CD14-positive monocyte (primary cell): ENCODE results near the gene COTL1. TPM values are rescaled to one million over a fixed set of nuclear protein-coding genes. Genes with fewer than 3 reads are reported as not detected.

Experiments used
- DNase-seq, 3 donors: peaks; one replicate each; pipeline ENCODE4 v3.0.0-alpha.2; 2011 to 2022
- H2AFZ ChIP-seq: 2 replicates; pipeline ENCODE4 v1.6.0; 2012; ENCODE audit warnings: mild to moderate bottlenecking, low read depth, low read length, inconsistent platforms; ENCODE audit not compliant: insufficient read depth, poor library complexity, severe bottlenecking
- H3K27ac ChIP-seq, 2 donors: 1 replicate in 1 of 2; 2 replicates in 1 of 2; pipeline ENCODE4 v1.5.1; 2012 to 2013; ENCODE audit warnings: low read length in 2 of 2, control low read depth in 1 of 2, inconsistent platforms in 1 of 2, low read depth in 1 of 2, mild to moderate bottlenecking in 1 of 2
- H3K27me3 ChIP-seq, 2 donors: one replicate each; pipeline versions ENCODE4 v1.6.0 to v1.6.1; 2011 to 2013; ENCODE audit warnings: low read length in 2 of 2; ENCODE audit not compliant: control insufficient read depth in 2 of 2, insufficient read depth in 2 of 2
- H3K36me3 ChIP-seq, 2 donors: replicated peaks in 1 of 2; 1 replicate in 1 of 2; 2 replicates in 1 of 2; pipeline versions ENCODE4 v1.5.1 to v1.6.1; 2012 to 2013; ENCODE audit warnings: low read length in 2 of 2, control low read depth in 1 of 2, inconsistent platforms in 1 of 2, mild to moderate bottlenecking in 1 of 2; ENCODE audit not compliant: insufficient read depth in 2 of 2, control insufficient read depth in 1 of 2
- H3K4me1 ChIP-seq, 2 donors: 1 replicate in 1 of 2; 2 replicates in 1 of 2; pipeline versions ENCODE4 v1.5.1 to v1.6.1; 2012 to 2013; ENCODE audit warnings: low read length in 2 of 2, control low read depth in 1 of 2, inconsistent platforms in 1 of 2, mild to moderate bottlenecking in 1 of 2, moderate library complexity in 1 of 2; ENCODE audit not compliant: insufficient read depth in 2 of 2, control insufficient read depth in 1 of 2
- H3K4me2 ChIP-seq: replicated peaks from 2 replicates; pipeline ENCODE3; 2012; ENCODE audit warnings: low read length, moderate library complexity, mild to moderate bottlenecking; ENCODE audit not compliant: poor library complexity, severe bottlenecking; ENCODE audit errors: extremely low read depth
- H3K4me3 ChIP-seq, 3 experiments: fragments of 200-600 bp in 1 of 3; sonication (generic) in 1 of 3; replicated peaks in 1 of 3; 1 replicate in 2 of 3; 2 replicates in 1 of 3; pipeline ENCODE4 v1.5.1; 2011 to 2013; ENCODE audit warnings: low read length in 3 of 3, mild to moderate bottlenecking in 3 of 3, control low read depth in 2 of 3, low read depth in 2 of 3, inconsistent platforms in 1 of 3, moderate library complexity in 1 of 3
- H3K79me2 ChIP-seq: 2 replicates; pipeline ENCODE4 v1.6.0; 2012; ENCODE audit warnings: mild to moderate bottlenecking, control low read depth, inconsistent platforms, low read length, moderate library complexity; ENCODE audit not compliant: insufficient read depth
- H3K9ac ChIP-seq: 2 replicates; pipeline ENCODE4 v1.6.0; 2017; ENCODE audit warnings: low read length, mild to moderate bottlenecking; ENCODE audit not compliant: insufficient read depth, poor library complexity, severe bottlenecking
- H3K9me3 ChIP-seq, 2 donors: replicated peaks in 1 of 2; 1 replicate in 1 of 2; 2 replicates in 1 of 2; pipeline versions ENCODE4 v1.5.1 to v1.6.1; 2012 to 2013; ENCODE audit warnings: low read length in 2 of 2, control low read depth in 1 of 2; ENCODE audit not compliant: control insufficient read depth in 1 of 2, insufficient read depth in 1 of 2
- H4K20me1 ChIP-seq: 2 replicates; pipeline ENCODE4 v1.6.0; 2012; ENCODE audit warnings: mild to moderate bottlenecking, low read length, control low read depth, moderate library complexity; ENCODE audit not compliant: insufficient read depth
- H3K27ac Mint-ChIP-seq, 7 donors: one replicate each; pipeline ENCODE4 v1.8.0; 2020; ENCODE audit warnings: mild to moderate bottlenecking in 7 of 7, mixed read lengths in 7 of 7, moderate library complexity in 6 of 7, inconsistent platforms in 2 of 7
- H3K27me3 Mint-ChIP-seq, 3 donors: one replicate each; pipeline ENCODE4 v1.8.0; 2021 to 2022; ENCODE audit warnings: low read depth in 3 of 3, mild to moderate bottlenecking in 3 of 3, mixed read lengths in 3 of 3, moderate library complexity in 3 of 3, inconsistent platforms in 1 of 3
- H3K36me3 Mint-ChIP-seq, 2 donors: one replicate each; pipeline ENCODE4 v1.8.0; 2020; ENCODE audit warnings: mixed read lengths in 2 of 2, inconsistent platforms in 1 of 2, mild to moderate bottlenecking in 1 of 2
- H3K4me1 Mint-ChIP-seq: one replicate; pipeline ENCODE4 v1.8.0; 2020; ENCODE audit warnings: mild to moderate bottlenecking, mixed read lengths
- H3K4me3 Mint-ChIP-seq, 2 donors: one replicate each; pipeline ENCODE4 v1.8.0; 2020; ENCODE audit warnings: mild to moderate bottlenecking in 2 of 2, mixed read lengths in 2 of 2, moderate library complexity in 1 of 2
- H3K9me3 Mint-ChIP-seq, 7 donors: one replicate each; pipeline ENCODE4 v1.8.0; 2020 to 2022; ENCODE audit warnings: mixed read lengths in 7 of 7, mild to moderate bottlenecking in 6 of 7, moderate library complexity in 6 of 7, inconsistent platforms in 2 of 7
- WGBS: methylation state at CpG from one replicate; pipeline ENCODE4 v1.1.5; 2013; ENCODE audit warnings: missing lambda C conversion rate; ENCODE audit not compliant: insufficient coverage; 5-methylcytosine and 5-hydroxymethylcytosine counted together
- intact Hi-C, 2 donors: fragments of 100-400 bp; cut with micrococcal nuclease; formaldehyde crosslinking; loops; one replicate each; pipeline versions ENCODE4 v1.15.0 to v1.15.1; 2023
- polyA plus RNA-seq, 3 donors: library from polyadenylated mRNA; depleted of rRNA in 1 of 3; unstranded in 2 of 3; stranded (reverse) in 1 of 3; fragments of 300-500 nt in 2 of 3; fragments of >200 nt in 1 of 3; fragmentation: Illumina TruSeq in 2 of 3; gene quantifications; 1 replicate in 2 of 3; 2 replicates in 1 of 3; pipeline ENCODE4 v1.2.3, GENCODE V29; 2012 to 2021
- TF ChIP-seq, protein P1 (sequence below): fragments of 200-600 bp; IDR thresholded peaks from one replicate; pipeline ENCODE4 v1.8.0; 2022; ENCODE audit warnings: antibody characterized with exemption, mild to moderate bottlenecking

Gene COTL1
- polyA plus RNA-seq, 3 donors, result 648 to 1,843 (median 1,643) TPM

DNA sequence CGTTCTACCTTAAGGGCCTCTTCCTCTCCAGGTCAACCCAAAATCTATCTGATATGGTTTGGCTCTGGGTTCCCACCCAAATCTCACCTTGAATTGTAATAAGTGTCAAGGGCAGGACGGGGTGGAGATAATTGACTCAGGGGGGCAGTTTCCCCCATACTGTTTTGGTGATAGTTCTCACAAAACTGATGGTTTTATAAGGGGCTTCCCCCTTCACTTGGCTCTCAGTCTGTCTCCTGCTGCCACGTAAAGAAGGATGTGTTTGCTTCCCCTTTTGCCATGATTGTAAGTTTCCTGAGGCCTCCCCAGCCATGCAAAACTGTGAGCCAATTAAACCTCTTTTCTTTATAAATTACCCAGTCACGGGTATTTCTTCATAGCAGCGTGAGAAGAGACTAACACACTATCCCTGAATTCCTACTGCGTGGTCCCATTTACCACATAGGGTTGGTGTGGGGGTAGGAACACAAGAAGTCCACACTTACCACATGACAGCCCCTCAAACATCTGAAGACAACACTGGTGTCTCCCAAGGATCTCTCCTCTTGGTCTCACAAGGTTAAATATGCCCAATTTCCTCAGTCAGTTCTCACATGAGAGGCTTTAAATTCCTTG is 8.2 kb downstream of the COTL1 start:
- Histone ChIP-seq H4K20me1 (peaks cover 87% of the 10 kb centered on the region), H3K36me3 (peaks cover 74 to 88% of the 10 kb centered on the region in 2 donors)
- intact Hi-C loops, result no loop called here

DNA sequence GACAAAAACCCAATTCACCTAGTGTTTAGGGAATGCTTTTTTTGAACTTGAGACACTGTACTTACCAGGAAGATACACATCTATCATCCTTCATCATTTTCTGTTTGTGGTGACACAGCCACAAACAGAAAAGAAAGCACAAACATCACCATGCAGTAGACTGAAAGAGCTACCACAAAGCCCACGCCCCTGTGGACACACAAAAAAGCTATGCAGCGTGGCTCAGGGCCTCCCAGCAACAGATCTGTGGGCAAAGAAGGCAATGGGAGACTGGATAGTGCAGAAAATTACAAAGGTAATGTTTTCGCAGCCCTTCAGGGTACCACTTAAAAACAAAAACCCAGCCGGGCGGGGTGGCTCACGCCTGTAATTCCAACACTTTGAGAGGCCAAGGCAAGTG is 9.6 kb downstream of the COTL1 start:
- Histone ChIP-seq H3K4me3 (peak overlapping the region in 1 of 3 experiments; percentile 59), H4K20me1 (peaks cover 73% of the 10 kb centered on the region), H3K36me3 (peaks cover 60 to 79% of the 10 kb centered on the region in 2 donors), H3K27me3 (no peaks in the 10 kb centered on the region), H2AFZ (no peak overlapping the region), H3K4me2 (peak overlapping the region; percentile 47), H3K4me1 (peaks cover 97 to 98% of the 10 kb centered on the region in 2 donors), H3K27ac (peak overlapping the region; percentile 99), H3K9me3 (peaks cover 15 to 23% of the 10 kb centered on the region in 2 donors), H3K9ac (peak overlapping the region; percentile 39), H3K79me2 (peaks cover 96% of the 10 kb centered on the region)
- TF ChIP-seq, protein P1, sequence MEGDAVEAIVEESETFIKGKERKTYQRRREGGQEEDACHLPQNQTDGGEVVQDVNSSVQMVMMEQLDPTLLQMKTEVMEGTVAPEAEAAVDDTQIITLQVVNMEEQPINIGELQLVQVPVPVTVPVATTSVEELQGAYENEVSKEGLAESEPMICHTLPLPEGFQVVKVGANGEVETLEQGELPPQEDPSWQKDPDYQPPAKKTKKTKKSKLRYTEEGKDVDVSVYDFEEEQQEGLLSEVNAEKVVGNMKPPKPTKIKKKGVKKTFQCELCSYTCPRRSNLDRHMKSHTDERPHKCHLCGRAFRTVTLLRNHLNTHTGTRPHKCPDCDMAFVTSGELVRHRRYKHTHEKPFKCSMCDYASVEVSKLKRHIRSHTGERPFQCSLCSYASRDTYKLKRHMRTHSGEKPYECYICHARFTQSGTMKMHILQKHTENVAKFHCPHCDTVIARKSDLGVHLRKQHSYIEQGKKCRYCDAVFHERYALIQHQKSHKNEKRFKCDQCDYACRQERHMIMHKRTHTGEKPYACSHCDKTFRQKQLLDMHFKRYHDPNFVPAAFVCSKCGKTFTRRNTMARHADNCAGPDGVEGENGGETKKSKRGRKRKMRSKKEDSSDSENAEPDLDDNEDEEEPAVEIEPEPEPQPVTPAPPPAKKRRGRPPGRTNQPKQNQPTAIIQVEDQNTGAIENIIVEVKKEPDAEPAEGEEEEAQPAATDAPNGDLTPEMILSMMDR, result no peak
- Mint-ChIP-seq H3K27me3 (peaks cover 0 to 2% (median 0%) of the 10 kb centered on the region in 3 donors), H3K4me3 (peak overlapping the region; percentile 52 to 91), H3K9me3 (peaks cover 24 to 41% (median 27%) of the 10 kb centered on the region in 7 donors), H3K27ac (peak overlapping the region; percentile 95 to 100 (median 98)), H3K36me3 (peaks cover 86 to 94% of the 10 kb centered on the region in 2 donors), H3K4me1 (peaks cover 94% of the 10 kb centered on the region)
- whole genome bisulfite sequencing, result 84% methylated on average over 4 of the region's 6 CpGs
- intact Hi-C loops, result loop anchor here in 1 of 2 donors (1.0 kb wide), 1 partner anchor 8 kb away; no protein-coding TSS in a partner anchor
- DNase-seq, result peak in 1 of 3 donors; percentile 41

More for the DNA sequence above, 8.2 kb downstream of the COTL1 start:
- Histone ChIP-seq H2AFZ (no peak overlapping the region), H3K9ac (peak overlapping the region; percentile 39), H3K4me3 (peak overlapping the region in 1 of 3 experiments; percentile 59), H3K27ac (peak overlapping the region; percentile 99), H3K4me1 (peaks cover 98 to 100% of the 10 kb centered on the region in 2 donors), H3K9me3 (peaks cover 15 to 23% of the 10 kb centered on the region in 2 donors), H3K79me2 (peaks cover 98% of the 10 kb centered on the region), H3K4me2 (peak overlapping the region; percentile 47), H3K27me3 (no peaks in the 10 kb centered on the region)
- Mint-ChIP-seq H3K9me3 (peaks cover 24 to 41% (median 27%) of the 10 kb centered on the region in 7 donors), H3K36me3 (peaks cover 93 to 99% of the 10 kb centered on the region in 2 donors), H3K4me1 (peaks cover 97% of the 10 kb centered on the region), H3K4me3 (peak overlapping the region; percentile 20 to 69), H3K27ac (peak overlapping the region; percentile 95 to 100 (median 98)), H3K27me3 (peaks cover 0 to 2% (median 0%) of the 10 kb centered on the region in 3 donors)
- TF ChIP-seq, protein P1, result no peak
- peak; percentile 43 to 75 (median 67) for DNase-seq
- 0% methylated on average over 1 of the region's 6 CpGs for WGBS
